ENCODE data around the gene PARP2.

Gene PARP2

GRCh38 chr14:20400965-20401593 is 57.6 kb downstream of the PARP2 start:
- DNase-seq (ENCODE audit: low read depth in 2 of 2): no peak

DNA sequence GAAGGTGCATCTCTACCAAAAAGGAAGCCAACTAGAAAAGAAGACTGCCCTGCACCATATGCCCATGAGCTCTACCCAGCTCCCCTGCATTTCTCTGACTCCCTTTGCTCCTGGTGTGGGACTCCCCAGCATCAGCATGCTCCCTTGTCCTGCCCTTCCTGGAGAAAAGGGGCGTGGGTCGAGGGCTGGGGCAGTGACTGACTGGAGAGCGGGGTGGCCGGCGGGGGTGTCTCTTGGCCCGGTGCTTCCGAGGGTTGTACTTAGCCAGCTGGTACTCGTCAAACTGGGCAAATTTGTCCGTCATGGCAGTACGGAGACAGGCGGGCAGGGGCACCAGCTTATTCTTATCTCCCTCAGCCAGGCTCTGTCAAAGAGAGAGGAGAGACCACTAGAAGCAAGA is 60.1 kb downstream of the PARP2 start:
- DNase-seq (ENCODE audit: low read depth in 2 of 2): no peak

Measured in stimulated activated CD8-positive, alpha-beta memory T cell treated with anti-CD3 and anti-CD28 coated beads, Interleukin-7, amount 100 ng/mL, for 4 hours (primary cell).